Bronchial epithelial cell (primary cell): ENCODE data around the gene UNCX. TPM values are rescaled to one million over a fixed set of nuclear protein-coding genes. Genes with fewer than 3 reads are reported as not detected.

Experiments
- DNase-seq: peaks from one replicate; pipeline ENCODE4 v3.0.0-alpha.2; 2010; ENCODE audit warnings: low read depth
- FAIRE-seq: peaks from 2 replicates; lab custom pipeline; 2011; peaks lifted over from hg19 to GRCh38; lab: Jason Lieb, UNC
- H3K27me3 ChIP-seq: 2 replicates; pipeline ENCODE4 v1.5.1; 2011; ENCODE audit warnings: low read length; ENCODE audit not compliant: control insufficient read depth, insufficient read depth
- H3K36me3 ChIP-seq: 2 replicates; pipeline ENCODE4 v1.5.1; 2011; ENCODE audit warnings: low read length; ENCODE audit not compliant: control insufficient read depth, insufficient read depth
- H3K4me3 ChIP-seq: 2 replicates; pipeline ENCODE4 v1.5.1; 2011; ENCODE audit warnings: mild to moderate bottlenecking, low read depth, low read length, control low read depth
- total RNA-seq: library from RNA; depleted of rRNA; stranded (reverse); fragments of >200 nt; gene quantifications from 2 replicates; pipeline ENCODE4 v1.2.1, GENCODE V29; 2014
- TF ChIP-seq, protein P1 (sequence below): IDR thresholded peaks from 2 replicates; pipeline ENCODE4 v1.5.1; 2011; ENCODE audit warnings: mild to moderate bottlenecking, moderate library complexity, low read length, control low read depth, inconsistent platforms; ENCODE audit not compliant: insufficient read depth, severe bottlenecking

The UNCX gene
- total RNA-seq, 1 donor from 2014 or later, result not detected

DNA sequence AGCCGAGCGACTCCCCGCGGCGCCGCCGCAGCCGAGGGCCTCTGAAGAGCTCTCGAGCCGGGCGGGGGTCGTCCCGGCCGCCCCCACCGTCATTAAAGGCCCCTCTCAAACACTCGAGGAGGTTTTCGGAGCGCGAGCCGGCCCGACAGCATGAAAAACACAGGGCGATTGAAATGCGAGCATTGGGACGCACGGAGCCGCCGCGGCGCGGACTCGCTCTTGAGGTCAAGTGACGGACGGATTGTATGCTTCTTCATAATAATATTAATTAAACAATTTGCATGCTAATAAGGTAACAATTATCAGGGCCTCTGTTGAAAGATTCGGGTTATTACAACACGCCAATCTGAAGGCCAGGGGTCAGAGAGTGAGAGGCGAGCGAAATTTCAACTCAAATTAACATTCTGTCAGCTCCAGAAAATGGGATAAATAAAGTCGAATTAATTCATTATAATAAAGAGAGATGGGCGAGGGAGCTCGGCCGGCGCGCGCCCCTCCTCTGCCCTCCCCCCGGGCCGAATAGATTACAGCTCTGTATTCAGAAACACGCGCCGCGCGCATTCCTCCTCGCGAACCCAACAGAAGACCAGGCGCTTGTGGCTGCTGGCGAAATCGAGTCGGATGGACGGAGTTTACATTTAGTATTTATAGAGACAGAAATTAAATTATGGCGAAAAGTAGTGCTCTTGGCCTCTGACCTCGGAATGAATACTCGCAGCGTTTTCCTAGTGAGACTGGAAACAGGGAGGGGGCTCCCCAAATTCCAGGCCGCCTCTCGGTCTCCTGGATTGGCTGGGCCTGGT is 2.1 kb upstream of the UNCX start:
- FAIRE-seq (no peak), DNase-seq (no peak)
- peaks cover 60% of the 10 kb centered on the region for H3K27me3 ChIP-seq
- TF ChIP-seq, protein P1, sequence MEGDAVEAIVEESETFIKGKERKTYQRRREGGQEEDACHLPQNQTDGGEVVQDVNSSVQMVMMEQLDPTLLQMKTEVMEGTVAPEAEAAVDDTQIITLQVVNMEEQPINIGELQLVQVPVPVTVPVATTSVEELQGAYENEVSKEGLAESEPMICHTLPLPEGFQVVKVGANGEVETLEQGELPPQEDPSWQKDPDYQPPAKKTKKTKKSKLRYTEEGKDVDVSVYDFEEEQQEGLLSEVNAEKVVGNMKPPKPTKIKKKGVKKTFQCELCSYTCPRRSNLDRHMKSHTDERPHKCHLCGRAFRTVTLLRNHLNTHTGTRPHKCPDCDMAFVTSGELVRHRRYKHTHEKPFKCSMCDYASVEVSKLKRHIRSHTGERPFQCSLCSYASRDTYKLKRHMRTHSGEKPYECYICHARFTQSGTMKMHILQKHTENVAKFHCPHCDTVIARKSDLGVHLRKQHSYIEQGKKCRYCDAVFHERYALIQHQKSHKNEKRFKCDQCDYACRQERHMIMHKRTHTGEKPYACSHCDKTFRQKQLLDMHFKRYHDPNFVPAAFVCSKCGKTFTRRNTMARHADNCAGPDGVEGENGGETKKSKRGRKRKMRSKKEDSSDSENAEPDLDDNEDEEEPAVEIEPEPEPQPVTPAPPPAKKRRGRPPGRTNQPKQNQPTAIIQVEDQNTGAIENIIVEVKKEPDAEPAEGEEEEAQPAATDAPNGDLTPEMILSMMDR, result no peak
- no peak overlapping the region for H3K4me3 ChIP-seq
- no peaks in the 10 kb centered on the region for H3K36me3 ChIP-seq

DNA sequence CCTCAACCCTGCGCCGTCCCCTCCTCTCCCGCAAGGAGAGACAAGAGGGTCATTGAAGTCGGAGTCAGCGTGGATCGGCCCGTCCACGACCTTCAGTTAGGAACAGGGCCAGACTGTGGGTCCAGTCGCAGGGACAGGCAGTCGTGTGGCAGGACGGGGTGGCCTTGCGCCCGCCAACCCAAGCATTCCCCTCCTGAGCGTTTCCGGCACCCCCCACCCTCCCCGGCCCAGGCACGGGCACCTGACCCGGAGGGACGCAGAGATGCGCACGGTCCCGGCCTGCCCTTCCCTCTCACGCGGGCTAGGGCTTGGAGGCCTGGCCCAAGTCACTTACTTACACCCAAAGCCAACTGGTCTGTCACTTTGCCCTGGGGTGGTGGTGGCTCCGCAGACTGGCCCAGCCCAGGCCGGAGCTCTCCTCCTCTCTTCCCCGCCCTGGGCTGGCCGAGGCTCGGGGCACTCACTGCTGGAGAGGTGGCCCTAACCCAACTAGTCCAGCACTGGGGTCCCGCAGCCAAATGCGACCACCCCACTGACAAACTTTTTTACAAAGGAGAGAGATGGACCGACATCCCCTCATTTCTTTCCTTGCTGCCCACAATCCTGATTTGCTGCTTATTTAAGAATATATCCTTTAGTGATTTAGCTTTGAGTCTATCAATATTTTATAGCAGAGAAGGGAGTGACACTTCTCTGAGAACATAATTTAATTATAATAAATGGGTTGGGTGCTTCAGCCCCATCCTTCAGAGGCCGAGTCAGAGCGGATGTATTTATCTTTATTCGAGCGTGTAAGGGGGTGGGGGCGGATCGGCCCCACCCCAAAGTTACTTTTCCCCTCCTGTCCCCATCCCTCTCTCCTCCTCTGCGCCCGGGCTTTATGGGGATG is 1.2 kb upstream of the UNCX start:
- FAIRE-seq, result no peak
- no peak overlapping the region for H3K4me3 ChIP-seq
- TF ChIP-seq, protein P1, result no peak
- no peaks in the 10 kb centered on the region for H3K36me3 ChIP-seq
- no peak for DNase-seq
- H3K27me3 ChIP-seq, result peaks cover 52% of the 10 kb centered on the region

DNA sequence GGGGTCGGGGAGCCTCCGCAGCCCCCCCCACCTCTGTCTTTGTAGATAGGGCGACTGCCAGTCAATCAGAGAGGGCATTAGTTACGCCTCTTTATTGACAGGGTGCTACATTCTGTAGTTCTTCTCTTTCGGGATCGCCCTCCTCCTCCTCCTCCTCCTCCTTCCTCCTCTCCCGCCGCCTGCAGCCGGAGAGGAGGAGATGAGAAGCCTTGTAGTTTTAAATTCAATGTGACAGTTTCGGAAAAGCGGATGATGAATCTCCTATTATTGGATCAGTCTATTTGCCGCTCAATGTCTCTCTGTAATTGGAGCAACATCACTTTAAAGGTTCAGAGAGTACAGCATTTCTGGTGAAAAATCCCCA is 587 bp upstream of the UNCX start:
- H3K27me3 ChIP-seq, result peaks cover 49% of the 10 kb centered on the region
- no peaks in the 10 kb centered on the region for H3K36me3 ChIP-seq
- TF ChIP-seq, protein P1, result no peak
- DNase-seq (no peak), FAIRE-seq (no peak)
- H3K4me3 ChIP-seq, result no peak overlapping the region

DNA sequence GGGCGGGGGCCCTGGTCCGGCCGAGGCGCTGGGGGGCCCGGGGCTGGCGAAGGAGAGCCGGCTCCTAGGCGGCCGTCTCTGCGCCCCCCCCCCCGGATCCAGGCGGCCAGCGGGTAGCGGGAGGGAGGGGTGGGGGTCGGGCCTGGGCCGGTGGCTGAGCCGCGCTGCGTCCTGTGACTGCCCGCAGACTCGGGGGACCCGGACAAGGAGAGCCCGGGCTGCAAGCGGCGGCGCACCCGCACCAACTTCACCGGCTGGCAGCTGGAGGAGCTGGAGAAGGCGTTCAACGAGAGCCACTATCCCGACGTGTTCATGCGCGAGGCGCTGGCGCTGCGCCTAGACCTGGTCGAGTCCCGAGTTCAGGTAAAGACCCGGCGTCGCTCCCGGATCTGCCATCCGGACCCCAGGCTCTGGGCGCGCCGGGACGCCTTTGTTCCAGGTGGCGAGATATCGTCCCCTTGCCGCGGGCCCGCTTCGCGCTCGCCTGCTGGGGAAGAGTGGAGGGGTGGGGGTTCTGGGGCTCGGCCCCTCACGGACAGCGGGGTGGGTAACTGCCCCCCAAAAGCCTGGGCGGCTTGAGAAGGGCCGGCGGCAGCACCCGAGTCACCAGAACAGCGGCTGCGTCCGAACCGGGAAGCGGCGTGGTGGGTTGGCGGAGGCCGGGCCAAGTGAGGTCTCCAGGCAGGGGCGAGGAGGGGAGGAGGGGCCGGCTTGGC is 819 bp downstream of the UNCX start:
- FAIRE-seq (no peak), DNase-seq (no peak)
- peaks cover 43% of the 10 kb centered on the region for H3K27me3 ChIP-seq
- H3K36me3 ChIP-seq, result no peaks in the 10 kb centered on the region
- TF ChIP-seq, protein P1, result no peak
- H3K4me3 ChIP-seq, result no peak overlapping the region

DNA sequence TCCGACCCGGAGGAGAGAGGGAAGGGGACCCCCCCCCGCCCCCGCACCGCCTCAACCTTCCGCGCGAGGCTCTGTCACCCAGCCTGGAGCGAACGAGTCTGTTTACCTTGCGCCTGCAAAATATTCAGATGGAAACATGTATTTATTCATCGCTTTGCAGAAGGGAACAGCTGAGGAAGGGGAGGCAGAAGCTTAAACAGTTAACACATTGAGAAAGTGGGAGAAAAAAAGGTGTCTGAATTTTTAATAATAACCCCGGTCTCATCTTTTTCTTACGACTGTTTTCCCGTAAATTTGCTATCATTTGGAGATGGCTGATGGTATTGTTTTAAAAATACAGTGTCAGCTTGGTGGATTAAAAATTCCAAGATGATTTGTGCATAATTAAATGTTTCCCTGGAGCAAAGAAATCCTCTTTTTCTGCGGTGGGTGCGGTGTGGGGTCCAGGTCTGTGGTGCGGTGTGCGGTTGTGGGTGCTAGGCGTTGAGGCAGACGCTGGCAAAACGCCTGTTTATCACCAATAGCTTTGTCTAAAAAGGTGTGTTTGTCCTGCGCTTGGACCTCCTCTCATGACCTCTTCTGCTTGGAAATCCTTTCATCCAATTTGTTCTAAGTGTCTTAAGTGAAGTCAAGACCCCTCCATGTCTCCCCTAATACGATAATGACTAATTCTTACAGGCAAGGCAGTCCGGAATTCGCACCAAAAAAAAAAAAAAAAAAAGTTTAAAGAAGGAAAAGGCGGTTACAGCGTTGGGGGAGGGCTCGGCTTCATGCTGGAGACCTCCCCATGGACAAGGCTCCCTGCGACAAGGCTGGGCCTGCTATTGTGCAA is 1.6 kb downstream of the UNCX start:
- Histone ChIP-seq H3K4me3 (no peak overlapping the region), H3K27me3 (peaks cover 47% of the 10 kb centered on the region), H3K36me3 (no peaks in the 10 kb centered on the region)
- TF ChIP-seq, protein P1, result no peak
- no peak for DNase-seq
- FAIRE-seq, result no peak
